ENCODE measurements around the gene CACHD1.

The CACHD1 gene

DNA sequence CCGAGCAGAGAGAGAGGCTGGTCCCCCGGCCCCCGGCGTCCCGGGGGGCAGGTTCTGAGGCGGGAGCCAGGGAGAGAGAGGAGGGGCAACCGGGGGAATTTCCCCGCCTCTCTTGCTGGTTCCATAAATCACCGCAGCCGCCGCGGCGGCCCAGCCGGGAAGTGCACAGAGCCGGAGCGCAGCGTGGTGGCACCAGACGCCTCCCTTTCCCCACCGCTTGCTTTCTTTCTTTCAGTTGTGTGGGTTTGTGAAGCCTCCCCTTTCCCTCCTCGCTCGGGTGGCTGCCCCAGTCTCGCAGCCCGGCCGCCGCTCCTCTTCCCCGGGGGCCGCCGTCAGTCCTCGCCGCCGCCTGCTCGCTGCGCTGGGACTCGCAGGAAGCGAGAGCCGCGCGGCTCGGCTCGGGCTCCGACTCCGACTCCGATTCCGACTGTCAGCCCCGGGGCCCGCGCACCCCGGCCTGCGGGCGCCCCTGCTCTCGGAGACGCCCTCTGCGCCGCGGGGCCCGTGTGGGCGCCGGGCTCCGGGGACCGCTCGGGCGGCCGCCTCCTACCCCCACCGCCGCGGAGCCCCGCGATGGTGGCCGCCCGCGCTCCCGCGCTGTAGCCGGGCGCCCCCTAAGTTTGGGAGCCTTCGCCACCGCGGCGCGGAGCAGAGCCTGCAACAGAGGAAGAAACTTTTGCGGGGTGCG is at the start of gene CACHD1:
Gene CACHD1 (plus strand): TSS at position 153 of the 688 bp plus-strand sequence. CDS start 616 bp downstream, outside the sequence.
- peak; percentile 85 for DNase-seq

DNA sequence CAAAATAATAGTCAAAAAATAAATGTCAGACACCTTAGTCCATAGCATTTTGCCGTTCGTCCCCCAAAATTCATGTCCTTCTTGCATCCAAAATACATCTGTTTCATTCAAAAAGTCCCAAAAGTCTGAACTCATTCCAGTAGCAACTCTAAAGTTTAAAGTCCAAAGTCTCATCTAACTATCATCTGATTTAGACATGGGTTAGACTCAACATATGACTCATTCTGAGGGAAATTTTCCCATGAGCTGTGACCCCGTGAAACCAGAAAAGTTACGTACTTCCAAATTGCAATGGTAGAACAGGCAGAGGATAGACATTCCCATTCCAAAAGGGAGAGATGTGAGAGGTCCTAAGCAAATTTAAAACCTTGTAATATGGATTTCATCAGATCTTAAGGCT is 48.6 kb upstream of the CACHD1 start:
- DNase-seq, result no peak

DNA sequence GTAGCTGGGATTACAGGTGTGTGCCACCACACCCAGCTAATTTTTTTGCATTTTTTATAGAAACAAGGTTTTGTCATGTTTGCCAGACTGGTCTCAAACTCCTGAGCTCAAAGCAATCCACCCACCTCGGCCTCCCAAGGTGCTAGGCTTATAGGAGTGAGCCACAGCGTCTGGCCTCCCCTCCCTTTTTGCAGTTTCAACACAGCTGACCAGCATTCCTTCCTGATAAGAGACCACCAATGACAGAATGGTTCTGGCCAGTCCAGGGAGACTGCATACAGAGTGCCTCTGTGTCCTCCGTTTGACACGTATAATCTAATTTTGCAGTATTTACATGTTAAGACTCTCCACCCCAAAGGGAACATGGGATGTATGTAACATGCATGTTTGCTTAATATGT is 46.4 kb upstream of the CACHD1 start:
- no peak for DNase-seq

DNA sequence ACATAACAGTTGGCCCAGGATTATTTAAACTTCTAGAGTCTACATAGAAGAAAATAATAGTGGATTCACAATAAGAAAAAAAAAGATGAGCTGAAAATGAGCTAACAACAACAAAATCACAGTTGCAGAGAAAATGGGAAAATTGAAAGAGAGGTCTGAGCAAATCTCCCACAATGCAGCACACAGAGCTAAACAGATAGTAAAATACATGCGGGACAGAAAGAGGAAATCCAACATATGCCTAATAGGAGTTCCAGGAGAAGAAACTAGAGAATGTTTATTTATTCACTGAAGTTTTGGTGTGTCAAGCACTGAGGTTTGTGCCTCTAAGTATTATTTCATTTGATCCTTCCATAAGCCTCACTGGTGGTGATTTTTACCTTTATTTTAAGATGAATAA is 45.5 kb upstream of the CACHD1 start:
- no peak for DNase-seq

DNA sequence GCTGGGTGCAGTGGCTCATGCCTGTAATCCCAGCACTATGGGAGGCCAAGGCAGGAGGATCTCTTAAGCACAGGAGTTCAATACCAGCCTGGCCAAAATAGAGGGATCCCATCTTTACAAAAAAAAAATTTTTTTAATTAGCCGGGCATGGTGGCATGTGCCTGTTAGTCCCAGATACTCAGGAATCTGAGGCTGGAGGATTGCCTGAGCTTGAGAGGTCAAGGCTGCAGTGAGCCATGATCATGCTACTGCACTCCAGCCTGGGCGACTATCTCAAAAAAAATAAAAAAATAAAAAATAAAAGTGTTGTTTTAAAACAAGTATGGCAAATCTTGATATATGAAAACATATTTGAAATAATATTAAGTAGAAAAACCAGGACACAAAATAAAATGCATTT is 44.4 kb upstream of the CACHD1 start:
- DNase-seq, result no peak

DNA sequence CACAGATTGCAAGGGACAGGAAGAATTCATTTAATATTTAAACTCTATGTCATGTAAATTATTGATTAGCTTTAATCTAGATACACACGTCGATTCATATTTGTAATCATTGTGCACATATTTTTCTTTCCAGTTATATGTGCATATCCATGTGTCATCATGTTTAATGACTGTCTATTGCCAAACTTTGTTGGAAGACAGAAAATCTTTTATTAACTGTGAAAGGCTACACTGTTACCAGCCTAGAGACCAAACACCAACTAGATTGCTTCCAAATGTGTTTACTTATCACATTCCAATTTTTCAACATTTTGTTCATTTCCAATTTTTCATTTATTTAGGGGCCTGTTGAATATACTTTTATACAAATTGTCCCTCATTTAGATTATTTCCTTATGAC is 43.2 kb upstream of the CACHD1 start:
- DNase-seq, result no peak

DNA sequence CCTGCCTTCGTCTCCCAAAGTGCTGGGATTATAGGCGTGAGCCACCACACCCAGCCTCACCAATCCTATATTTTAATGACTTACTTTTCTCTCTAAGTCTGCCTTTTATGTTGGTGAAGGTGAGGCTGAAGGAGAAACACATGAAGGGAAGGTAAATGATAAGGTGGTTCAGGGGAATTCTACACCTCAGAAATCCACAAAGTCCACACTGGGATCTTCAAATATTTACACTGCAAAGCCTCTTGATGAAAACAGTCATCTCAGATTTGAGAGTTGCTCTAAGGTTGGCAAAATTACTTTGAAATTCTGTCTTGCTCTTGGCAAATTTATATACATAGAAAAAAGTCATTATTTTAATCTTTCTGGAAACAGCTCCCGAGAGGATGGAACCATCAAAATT is 42.0 kb upstream of the CACHD1 start:
- DNase-seq, result no peak

DNA sequence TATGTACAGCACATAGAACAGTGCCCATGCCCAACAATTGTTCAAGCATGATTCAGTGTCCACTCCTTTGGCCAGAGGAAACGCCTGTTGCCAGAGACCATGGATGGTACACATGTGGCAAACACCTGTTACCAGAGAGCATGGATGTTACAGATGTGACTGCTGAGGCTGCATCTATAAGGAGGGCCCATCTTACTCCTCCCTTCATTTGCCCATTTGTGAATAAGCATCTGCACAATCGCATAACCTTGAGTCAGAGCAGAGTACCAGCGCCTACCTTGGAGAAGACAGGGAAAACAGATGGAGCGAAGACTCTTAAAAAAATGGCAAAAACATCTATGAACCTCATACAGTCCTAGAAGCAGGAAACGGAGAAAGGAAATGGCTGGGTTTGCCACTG is 36.6 kb upstream of the CACHD1 start:
- no peak for DNase-seq

DNA sequence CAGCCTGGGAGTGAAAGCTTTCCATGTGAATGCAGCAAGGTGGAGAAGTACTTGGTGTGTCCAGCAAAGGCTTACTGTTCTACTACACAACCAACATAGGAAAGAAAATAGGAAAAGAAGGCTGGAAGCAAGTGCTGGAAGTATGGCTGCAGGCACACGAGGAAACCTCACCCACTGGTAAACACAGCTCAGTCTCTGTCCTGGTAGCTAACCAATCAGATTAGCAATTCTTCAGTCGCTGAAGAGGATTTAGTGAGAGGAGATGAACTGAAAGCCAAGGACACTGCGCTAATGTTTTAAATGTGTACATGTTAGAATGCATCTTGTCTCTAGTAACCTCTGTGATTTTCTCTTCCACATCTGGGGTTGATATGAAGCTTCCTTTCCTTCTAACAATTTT is 36.2 kb upstream of the CACHD1 start:
- no peak for DNase-seq

DNA sequence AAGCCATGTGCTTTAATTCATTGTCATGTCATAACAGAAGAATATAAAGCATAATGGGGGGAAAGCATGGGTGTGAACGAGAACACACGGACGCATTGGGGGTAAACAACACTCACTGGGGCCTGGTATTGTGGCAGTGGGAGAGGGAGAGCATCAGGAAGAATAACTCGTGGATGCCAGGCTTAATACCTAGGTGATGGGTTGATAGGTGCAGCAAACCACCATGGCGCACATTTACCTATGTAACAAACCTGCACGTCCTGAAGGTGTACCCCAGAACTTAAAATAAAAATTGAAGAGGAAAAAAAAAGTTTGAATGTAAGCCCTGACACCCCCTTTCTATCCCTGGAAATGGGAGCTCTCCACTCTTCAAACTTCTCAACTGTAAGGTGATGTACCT is 34.9 kb upstream of the CACHD1 start:
- DNase-seq, result no peak

DNA sequence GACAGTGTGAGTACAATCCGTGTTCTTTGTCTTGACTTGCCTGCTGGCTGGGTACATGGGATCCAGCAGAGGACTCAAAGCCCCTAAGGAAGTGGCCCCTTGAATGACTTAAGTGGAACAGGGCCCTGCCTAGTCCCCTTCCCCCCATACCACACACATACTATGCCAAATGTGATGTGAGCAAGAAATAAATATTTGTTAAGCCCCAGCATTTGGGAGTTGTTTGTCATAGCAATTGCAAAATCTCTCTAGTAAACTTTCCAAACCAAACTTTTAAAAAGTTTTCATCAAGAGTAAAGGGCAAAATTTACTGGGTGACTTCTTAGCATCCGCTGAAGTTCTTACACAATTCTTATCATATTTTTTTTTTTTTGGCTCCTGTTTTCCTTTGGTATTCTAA is 32.5 kb upstream of the CACHD1 start:
- no peak for DNase-seq

DNA sequence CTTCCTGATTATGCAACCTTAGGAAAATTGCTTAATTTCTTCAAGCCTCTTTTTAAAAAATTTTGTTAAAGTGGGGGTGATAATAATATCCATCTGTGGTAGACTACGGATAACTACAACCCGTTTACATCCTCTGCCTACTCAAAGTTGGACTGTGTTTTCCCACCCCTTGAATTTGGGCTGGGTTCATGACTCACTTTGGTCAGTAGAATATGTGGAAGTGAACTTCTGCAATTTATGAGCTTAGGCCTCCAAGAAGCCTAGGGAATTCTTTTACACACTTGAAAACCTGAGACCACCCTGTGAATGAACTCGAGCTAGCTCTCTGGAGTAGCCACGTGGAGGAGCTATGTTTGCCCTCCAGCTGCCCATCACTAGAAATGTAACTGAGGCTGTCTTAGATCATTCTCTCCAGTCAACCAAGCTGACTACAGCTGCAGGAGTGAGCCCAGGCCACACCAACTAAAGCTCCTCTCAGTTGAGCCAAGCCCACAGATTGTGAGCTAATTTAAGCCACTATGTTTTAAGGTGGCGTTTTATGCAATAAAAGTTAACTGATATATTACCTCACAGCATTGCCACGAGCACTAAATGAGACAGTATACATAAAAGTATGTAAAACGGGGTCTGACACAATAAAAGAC is 29.6 kb upstream of the CACHD1 start:
- DNase-seq, result no peak

DNA sequence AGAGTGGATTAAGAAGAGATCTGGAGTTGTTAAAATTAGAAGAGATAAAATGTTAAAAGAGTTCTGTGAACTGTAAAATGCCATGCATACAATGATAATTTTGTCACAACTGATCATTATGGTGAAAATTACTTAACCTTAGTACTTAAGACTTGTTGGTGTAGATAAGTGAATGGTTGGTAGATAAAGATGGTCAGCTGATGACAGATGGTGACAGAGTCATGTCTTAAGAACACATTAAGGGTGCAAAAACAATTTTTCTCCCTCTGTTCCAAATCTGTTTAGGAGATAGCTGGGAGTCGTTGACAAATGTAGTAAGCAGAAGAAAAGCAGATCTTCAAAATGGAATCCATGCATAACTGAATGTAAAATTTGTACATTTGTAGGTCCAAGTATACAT is 18.5 kb upstream of the CACHD1 start:
- no peak for DNase-seq

DNA sequence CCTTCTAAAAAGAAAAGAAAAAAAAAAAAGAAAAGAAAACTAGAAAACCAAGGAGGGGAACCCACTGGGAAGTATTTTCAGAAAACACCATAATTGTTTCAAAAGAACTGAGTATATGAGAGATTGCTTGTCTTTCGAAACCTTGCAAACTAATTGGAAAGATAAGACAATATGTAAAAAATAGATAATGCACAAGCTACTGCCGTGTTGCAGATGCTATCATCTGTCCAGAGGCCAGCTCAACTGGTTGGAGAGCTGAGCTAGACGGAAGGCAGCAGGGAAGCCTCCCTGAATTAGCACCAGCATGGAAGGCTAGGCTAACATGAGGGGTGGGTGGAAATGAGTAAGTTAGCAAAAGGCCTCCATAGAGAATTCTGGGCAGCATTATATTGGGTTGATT is 16.2 kb upstream of the CACHD1 start:
- no peak for DNase-seq

DNA sequence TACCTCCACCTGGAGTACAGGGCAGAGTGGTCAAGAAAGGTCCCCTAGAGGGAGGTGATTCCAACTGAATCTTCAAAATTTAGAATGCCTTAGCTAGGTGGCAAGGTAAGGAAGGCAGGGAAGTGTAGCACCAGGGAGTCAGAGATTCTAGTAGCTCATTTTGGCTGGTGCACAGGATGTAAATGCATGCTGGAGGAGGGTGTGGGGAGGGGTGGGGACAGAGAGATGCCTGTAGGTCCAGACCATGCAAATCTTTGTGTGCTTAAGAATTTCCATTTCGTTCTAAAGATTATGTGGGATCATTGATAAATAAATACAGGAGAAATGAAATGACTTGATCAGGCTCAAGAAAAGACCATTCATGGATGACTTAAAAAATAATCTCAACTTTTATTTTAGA is 11.0 kb upstream of the CACHD1 start:
- no peak for DNase-seq

DNA sequence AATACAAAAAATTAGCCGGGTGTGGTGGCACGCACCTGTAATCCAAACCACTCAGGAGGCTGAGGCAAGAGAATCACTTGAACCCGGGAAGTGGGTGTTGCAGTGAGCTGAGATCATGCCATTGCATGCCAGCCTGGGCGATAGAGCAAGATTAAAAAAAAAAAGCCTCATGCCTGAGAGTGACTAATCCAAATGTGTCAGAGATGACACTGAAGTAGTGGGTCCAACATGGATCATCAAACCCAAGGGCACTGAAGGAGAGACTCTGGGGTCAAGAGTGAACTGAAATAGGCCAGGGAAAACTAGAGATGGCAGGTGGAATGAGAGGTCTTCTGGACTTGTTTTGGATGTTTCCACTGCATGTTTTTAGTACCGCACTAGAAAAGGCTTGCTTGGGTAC is 10.2 kb upstream of the CACHD1 start:
- DNase-seq, result no peak

DNA sequence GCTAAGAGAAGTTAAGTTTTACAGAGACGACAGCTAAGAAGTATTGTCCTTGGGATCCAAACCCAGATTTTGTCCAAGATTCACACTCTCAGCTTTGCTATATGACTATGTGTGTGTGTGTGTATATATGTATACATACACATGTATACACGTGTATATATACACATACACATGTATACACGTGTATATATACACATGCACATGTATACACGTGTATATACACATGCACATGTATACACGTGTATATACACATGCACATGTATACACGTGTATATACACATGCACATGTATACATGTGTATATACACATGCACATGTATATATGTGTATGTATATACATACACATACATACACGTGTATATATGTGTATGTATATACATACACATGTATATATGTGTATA is 3.9 kb upstream of the CACHD1 start:
- DNase-seq, result no peak

DNA sequence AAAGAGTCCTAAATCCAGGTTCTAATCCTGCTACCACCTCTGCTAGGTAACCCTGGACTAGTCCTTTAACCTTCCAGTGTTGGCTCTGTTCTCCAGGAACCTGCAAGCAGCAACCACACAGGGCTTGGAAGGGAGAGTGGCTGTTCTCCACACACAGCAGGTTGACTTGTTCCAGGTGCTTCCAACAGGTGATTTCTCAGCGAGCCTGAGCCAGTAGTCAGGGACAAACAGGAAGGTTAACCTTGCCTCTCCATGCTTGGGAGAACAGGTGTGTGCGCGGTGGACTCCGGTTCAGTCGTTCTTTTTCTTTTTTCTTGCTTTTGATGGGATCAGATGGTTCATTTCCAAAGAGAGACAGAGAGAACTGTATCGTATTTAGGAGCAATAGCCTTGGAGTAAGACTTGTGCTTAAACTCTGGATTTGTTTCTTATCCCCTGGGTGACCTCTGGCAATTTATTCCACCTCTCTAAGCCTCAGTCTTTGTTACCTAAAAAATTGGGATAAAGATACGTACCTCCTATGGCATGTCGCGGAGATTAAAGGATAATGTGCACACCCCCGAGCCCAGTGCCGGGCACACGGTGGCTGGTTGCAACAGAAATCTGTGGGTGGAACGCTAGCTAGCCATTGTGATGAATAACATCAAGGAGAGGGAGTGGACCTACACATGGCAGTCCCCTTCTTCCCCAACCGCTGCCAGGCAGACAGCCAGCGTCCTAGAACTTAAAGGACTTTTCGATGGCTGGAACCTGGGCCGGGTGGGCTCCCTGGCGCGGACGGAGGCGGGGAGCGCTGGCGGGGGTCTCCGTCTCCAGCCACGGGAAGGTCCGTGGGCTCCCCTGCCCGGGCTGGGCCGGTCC is 583 bp upstream of the CACHD1 start:
- no peak for DNase-seq

DNA sequence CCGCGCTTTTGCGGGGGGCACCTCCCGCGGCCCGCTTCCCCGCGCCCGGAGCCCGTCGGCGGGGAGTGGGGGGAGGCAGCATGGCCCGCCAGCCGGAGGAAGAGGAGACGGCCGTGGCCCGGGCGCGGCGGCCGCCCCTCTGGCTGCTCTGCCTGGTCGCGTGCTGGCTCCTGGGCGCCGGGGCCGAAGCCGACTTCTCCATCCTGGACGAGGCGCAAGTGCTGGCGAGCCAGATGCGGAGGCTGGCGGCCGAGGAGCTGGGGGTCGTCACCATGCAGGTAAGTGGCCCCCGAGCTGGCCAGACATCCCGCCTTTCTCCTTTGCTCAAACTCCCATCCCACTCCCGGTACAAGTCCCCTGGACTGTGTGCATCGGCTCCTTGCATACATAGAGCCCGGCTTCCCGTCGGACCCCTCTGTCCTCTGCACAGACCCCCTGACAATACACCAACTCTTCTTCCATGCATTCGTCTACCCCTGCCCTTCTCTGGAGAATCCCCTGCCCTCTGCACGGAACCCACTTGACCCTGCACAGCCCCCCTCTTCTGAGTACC is 812 bp downstream of the CACHD1 start:
- DNase-seq, result peak; percentile 3

DNA sequence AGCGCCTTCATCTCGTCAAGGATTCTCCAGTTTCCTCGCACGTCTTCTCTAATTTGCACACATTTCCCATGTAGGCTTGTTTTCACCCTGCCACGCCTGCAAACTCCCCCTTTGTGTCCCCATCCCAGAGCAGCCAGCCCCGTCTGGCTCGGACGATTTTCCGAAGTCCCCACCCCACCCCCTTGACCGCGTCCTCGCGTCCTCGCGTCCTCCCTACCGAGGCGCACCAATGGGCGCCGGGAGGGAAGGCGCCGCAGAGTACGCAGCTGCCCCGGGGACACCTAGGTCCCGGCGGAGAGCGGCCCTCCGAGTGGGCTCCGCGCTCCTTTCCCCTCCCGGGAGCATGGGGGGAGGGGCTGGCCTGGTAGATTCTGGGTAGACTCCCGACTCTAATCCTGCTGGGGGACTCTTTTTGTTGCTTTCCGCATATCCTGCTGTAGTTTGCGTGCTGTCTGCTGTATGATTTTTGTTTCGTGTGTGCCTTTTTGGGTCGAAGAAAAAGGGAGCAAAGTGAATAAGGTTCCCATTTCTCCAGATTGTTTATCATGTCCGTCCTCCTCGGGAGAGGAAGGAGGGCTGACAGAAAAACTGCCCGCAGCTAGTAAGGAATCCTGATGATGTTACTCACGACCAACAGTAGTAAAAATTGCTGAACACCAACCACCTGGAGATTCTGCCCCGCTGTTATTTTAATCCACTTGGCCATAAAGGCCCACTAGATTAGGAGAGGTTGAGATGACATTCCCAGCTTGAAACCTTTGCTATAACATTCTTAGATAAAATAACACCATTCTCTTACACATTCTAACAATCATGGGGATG is 1.5 kb downstream of the CACHD1 start:
- DNase-seq, result peak; percentile 26

DNA sequence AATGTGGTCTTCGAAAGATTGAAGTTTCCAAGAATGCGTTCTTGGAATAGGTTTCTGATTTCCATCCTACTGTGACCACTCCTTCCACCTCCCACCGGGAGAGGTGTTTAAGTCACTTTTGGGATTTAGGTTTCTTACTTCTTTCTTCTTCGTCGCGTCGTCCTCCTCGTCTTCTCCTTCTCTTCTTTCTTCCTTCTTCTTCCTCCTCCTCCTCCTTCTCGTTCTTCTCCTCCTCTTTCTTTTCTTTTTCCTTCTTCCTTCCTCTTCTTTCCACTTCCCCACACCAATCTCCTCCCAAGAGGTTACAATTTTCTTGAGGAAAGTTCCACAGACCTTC is 2.1 kb downstream of the CACHD1 start:
- no peak for DNase-seq

DNA sequence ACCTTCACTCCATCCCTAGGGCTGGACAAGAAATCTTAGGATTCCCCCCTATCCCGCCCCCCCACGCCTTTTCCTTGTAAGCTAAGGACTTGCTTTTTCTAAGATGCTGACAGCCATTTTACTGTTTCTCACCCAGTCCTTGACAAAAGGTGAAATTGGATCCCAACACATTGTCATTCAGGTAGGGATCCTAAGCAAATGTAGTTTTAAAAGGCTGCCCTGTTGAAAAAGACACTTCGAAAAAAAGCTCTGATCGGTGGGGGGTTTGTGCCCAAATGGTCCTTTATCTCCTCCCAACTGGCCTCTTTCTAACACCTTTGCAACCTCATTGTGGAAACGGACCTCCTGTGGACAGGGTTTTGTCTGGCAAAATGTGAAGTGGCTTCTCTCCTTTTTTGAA is 2.9 kb downstream of the CACHD1 start:
- no peak for DNase-seq

DNA sequence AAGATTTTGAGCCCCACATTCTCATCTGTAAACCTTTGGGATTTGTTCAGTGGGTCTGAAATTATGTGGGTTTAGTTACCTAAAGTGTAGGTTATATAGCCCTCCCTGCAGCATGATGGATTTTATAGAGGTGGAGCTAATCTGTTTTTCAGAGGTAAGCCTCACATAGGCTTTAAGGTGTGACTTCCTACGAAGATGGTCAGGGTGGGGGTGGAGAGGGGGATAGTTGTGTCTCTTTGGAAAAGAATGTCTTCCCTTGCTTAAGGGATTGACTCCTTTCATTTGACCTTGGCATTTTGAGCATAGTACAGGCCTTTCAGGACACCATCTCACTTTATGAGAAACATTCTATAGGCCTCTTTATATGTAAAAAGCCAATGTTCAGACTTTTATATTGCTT is 3.4 kb downstream of the CACHD1 start:
- no peak for DNase-seq
